Measurements from ENCODE around the gene HMOX1. TPM values are rescaled to one million over a fixed set of nuclear protein-coding genes. Genes with fewer than 3 reads are reported as not detected.

HMOX1 gene
- total and polyA plus RNA-seq, 2 of the 8 experiments (the other 6 are each of a cell fraction or from before 2014, with no cell fraction given): 25.0 to 41.6 TPM

DNA sequence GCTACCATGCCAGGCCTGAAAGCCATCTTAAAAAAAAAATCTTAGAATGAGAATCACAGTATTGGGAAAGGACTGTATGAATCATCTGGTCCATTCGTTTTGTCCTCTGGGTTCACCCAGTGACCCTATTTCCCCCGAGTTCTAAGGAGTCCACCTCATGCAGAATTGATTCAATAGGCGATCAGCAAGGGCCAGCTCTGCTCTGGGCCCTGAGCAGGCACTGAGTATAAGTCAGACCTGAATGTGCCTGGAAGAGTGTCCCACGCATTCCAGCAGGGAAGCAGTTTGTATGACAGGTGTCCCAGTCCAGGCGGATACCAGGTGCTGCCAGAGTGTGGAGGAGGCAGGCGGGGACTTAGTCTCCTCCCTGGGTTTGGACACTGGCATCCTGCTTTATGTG lies 883 bp upstream of the HMOX1 start (continued):
- no peak for TF ChIP-seq SIN3A (conservative IDR thresholded peaks at IDR 0.05 in 1 of 2, IDR thresholded peaks at IDR 0.05 in 1 of 2; ENCODE audit: low read depth in 1 of 2, low read length in 2 of 2)
- TF ChIP-seq CHD2 (IDR thresholded peaks at IDR 0.05; ENCODE audit: low read length): no peak
- no peak for TF ChIP-seq POLR2A (IDR thresholded peaks at IDR 0.05; ENCODE audit: control extremely low read depth in 1 of 2, low read depth in 2 of 2, low read length in 2 of 2)
